Ureter (tissue), 1 donor: Measurements from ENCODE around the gene CD8B. TPM values are rescaled to one million over a fixed set of nuclear protein-coding genes. Genes with fewer than 3 reads are reported as not detected.
"Not testable (repeated sequence)": the region's sequence is repeated elsewhere in the genome, so short reads cannot be mapped to it uniquely, and the experiment has no call there.

Source experiments
- DNase-seq: peaks from one replicate; pipeline ENCODE4 v3.0.0-alpha.2; 2020; ENCODE audit warnings: low spot score
- total RNA-seq: library from RNA; stranded (reverse); gene quantifications from one replicate; pipeline ENCODE4 v1.2.4, GENCODE V29; 2023
- donor health status: DM: yes; HTN: yes; CAD: no.

Gene CD8B
- total RNA-seq = 3.5 TPM

DNA sequence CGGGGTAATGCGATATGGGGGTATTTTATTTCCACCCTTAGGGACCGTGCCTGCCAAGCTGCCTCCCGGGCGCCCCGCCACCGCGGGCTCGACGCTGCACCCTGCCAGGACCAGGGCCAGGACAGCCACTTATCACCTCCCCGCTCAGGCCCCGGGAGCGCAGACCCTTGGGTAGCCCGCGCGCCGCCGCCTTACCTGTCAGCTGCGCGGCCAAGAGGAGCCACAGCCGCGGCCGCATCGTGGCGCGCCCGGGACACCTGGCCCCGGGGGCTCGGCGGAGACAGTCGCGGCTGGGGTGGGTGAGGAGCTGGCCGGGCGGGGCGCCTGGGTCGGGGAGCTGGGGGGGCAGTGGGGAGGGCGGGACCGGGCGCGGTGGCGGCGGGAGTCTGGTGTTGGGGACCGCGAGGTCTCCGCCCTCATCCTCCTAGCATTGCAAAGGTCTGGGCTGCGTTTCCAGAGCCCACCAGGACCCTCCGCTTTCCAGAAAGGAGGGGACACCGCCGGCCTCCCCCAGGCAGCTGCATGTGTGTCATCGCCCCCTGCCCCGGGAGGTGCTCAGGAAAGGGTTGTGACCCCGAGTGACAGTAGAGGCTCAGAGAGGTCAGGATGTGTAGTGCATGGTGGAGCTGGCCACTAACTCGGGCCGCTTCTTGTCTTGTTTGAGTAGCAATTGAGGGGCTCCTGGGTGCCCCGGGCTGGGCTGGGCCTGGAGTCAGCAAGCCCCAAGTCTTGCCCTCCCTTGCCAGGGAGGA lies at the start of gene CD8B:
TSS of gene CD8B (minus strand) at position 259 of the 752 bp plus-strand sequence. CDS start at position 238, 21 bp downstream.
- not testable (repeated sequence) for DNase-seq

DNA sequence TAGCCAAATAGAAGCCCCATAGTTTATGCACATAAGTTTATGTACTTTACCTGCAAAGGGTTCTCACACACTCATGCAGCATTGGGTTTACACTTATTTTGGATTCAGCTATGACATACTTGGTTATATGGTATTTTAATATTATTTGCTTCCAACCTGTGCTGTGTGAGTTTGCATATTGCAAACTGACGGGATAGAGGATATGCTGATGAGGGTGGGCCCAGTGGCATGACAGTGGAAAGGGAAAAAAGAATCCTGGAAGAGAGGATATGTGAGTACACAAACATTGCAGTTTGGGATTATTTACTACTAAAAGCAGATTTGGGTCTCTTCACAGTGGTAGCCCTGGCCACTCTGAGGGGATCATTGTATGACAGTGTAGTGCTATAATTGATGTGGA lies 44.2 kb upstream of the CD8B start:
- DNase-seq = not testable (repeated sequence)

DNA sequence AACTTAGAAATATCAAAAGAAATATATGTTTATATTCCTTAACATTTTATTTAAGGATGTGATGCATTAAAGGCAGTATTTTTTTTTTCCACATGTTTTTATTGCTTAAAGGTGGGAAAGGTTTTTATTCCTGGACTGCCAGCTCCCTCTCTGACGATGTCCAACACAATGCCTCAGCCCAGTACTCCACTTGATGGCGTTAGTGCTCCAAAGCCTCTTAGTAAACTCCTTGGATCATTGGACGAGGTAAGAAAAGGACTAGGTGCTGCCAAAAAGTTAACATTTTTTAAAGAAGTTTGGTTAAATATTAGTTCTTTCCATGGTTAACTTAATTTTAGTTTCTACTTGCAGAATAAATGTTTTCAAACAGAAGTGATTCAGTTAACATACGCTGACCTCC lies 39.0 kb upstream of the CD8B start:
- not testable (repeated sequence) for DNase-seq

DNA sequence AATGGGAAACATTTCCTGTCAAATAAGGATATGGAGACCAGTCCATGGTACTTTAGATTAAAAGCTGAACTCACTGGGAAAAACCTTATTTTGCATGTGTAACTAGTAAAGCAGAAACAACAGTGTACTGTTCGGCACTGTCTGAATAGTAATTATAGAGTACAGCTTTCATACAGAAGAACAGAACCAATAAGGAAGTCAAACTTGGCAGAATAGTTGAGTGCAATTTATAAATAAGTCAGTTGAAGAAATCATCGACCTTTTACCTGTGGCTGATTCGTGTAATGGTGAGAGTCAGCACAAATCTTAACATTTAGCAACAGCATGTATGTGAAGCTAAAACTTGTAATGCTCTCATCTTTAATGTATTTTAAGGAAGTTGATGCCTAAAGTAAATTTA lies 24.3 kb upstream of the CD8B start:
- not testable (repeated sequence) for DNase-seq

DNA sequence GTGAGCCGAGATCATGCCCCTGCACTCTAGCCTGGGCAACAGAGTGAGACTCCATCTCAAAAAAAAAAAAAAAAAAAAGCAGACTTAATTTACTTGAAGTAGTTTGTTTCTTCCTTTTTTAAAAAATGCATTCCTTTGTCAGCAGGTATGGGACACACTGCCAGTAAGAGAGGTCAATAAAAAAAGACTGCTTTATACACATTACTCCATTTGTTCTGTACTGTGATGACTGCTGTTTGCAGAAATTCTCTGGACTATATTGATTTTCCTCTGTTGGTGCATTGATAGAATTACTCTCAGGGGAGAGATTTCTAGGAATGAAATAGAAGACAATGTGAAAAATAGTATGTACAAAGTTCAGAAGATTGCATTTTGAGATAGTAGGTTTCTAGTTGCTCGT lies 21.2 kb upstream of the CD8B start:
- not testable (repeated sequence) for DNase-seq

DNA sequence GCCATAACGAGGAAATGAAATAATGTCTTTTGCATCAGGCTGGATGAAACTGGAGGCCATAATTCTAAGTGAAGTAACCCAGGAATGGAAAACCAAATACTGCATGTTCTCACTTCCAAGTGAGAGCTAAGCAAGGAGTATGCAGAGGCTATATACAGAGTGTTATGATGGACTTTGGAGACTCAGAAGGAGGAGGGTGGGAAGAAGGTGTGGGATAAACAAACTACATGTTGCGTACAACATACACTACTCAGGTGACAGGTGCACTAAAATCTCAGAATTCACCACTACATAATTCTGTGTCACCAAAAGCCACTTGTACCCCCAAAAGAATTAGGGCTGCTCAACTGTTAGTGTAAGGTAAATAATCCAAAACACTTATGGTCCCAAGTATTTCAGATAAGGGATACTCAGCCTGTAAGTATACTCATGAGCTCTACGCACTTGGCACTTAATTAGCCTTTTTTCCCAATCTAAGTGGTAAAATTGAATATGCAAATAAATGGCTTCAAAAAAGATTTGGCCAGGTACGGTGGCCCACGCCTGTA lies 20.5 kb upstream of the CD8B start:
- DNase-seq = not testable (repeated sequence)

DNA sequence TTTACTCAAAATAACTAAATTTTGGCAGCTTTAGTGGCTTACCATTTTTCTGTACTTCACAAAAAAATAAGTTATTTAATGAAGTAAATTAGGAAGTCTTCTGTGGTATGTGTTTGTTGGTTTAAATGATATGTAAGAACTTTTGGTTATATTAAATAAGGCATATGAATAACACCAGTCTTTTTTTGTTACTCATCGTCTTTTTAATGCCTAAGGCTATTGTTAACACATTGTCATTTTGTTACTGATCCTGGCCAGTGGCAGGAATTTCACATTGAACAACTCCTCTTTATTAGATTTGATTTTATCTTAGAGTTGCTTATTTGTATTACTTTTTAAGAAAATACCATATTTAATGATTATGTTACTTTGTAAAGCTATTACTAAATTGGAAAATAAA lies 17.3 kb upstream of the CD8B start:
- not testable (repeated sequence) for DNase-seq

DNA sequence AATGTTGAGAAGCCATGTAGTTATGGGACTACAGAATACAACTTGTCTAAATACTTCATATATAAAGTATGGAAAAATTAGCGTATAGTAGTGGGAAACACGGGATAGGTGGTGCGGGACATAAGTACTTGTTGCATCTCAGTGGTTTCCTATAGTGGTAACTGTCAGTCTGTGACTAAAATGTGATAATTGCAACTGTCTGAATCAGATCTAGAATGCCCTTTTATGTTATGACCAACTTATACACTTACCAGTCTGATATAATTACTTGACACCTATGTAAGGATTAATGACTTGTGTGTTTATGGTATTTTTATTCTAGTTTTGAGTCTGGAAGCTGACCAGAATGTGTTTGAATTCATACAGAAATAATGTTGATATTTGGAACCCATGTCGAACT lies 9.3 kb upstream of the CD8B start:
- DNase-seq = not testable (repeated sequence)

DNA sequence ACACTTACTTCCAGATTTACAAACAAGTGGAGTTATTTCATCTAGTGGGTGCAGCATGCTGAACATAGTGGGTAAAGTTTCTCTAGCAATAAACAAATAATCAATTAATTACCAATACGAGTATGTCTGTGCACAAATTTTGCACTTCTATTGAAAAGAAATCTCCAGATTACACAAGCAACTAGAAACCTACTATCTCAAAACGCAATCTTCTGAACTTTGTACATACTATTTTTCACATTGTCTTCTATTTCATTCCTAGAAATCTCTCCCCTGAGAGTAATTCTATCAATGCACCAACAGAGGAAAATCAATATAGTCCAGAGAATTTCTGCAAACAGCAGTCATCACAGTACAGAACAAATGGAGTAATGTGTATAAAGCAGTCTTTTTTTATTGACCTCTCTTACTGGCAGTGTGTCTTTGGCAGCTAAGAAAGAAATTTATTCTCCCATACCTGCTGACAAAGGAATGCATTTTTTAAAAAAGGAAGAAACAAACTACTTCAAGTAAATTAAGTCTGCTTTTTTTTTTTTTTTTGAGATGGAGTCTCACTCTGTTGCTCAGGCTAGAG lies 7.3 kb upstream of the CD8B start:
- not testable (repeated sequence) for DNase-seq

DNA sequence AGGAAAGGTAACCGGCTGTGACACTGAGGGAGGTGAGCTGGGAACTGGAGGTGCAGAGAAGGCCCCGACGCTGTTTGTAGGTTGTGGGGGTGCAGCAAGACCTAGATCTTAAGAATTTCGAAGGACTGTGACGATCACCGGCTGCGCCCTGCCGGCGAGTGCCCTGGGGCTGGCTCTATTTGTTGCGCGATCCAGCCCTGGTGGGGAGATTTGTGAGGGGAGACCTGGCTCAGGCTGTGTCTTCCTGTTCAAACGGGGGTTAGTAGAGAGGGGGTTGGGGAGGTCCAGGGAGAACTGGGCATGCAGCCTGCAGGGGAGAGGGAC lies 656 bp upstream of the CD8B start:
- not testable (repeated sequence) for DNase-seq

DNA sequence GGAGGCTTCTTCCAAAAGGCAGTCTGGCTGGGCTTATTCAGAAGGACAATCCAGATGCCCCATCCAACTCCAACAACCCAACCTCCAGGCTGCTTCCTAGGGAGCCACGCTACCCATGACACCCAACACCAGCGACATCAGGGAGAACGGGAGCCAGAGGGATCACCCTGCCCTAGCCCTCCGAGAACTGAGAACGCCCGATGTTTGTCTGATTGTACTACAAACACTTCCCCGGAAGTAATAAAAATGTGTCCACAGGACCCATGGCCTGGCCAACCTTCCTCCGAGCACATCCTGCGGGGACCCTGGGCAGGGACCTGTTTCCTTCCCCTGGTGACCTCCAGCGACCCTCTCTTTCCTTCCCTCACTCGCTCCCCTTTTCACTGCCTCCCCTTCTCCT lies 511 bp downstream of the CD8B start:
- not testable (repeated sequence) for DNase-seq

DNA sequence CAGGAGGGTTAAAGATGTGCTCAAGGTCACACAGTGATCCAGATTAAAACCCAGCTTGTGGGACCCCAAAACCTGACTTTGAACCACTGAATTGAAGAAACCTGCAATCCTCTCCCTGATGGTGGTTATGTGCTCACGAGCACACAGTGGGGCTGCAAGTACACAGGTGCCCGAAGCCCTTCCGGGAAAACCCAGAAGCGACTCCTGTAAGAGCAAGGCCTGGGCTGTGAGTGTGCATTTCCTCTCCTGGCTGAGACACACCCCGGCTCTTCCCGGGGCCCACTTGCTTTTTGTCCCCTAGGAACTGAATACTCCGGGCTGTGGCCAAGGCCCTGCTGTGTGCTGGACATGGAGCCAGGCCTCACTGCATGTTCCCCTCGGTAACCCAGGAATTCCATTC lies 1.1 kb downstream of the CD8B start:
- DNase-seq = not testable (repeated sequence)

DNA sequence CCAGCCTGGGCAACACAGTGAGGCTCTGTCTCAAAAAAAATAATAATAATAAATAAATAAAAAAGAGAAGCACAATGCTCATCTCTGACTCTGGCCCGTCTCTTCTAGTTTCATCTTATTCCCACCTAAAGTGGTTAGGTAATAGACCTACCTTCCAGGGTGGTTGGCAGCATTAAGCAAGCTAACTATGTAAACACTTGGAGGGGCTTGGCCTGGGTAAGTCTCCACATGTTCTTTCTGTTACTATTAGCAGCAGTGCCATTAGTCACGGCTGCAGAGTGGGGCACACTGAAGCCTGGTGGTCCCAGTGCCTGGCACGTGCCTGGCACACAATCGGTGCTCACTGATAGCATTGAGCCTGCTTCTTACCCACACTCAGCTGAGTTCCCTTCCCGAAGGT lies 4.0 kb downstream of the CD8B start:
- DNase-seq = not testable (repeated sequence)

DNA sequence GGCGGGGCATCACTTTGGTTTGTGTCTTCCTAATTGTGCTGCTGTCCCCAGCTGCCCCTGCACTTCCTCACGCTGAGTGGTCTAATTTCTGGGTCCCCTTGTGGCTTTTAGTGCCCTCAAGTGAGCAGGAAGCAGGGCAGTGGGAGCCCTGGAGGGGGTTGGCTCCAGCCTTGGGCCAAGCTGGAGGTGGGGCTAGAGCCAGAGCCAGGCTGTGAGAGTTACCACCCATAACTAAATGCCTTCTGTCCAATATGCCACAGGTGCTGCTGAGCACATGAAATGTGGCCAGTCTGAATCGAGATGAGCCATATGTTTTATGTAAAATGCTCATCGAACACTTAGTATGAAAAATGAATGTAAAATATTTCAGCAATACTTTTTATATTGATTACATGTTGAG lies 5.2 kb downstream of the CD8B start:
- not testable (repeated sequence) for DNase-seq

DNA sequence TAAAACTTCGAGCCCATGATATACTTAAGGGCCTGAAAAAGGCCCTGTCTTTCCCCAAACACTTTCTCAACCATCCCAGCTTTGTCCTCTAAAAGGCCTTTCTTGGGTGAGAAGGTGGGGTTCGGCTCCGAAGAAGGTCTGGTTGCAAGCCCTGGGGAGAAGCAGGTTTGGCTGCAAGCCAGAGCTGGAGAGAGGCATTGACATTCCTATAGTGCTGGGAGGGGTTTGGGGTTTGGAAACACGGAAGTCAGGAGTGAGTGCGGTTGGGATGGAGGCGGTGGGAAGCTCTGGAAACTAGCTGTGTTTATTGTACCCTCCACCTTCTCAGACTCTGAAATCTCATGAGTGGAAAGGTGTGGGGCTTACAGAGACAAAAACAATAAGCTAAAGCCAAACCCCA lies 5.7 kb downstream of the CD8B start:
- DNase-seq = not testable (repeated sequence)

DNA sequence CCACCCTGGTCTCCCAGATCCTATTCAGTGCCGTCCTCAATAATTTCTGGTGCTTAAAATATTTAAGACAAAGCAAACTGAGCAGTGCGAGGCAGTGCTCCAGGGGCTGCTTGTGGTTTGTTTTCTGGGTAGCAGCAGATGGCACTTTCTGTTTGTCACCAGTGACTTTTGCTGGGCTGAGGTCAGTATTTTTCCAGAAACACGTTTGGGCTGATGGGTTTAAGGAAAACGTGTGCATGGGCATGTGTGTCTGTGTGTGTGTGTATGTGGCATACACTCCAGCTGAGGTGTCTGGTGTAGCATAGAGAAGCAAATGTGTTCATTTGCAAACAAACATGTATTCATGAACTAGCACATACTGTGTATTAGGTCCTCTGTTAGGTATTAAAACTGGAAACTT lies 10.1 kb downstream of the CD8B start:
- DNase-seq = not testable (repeated sequence)

DNA sequence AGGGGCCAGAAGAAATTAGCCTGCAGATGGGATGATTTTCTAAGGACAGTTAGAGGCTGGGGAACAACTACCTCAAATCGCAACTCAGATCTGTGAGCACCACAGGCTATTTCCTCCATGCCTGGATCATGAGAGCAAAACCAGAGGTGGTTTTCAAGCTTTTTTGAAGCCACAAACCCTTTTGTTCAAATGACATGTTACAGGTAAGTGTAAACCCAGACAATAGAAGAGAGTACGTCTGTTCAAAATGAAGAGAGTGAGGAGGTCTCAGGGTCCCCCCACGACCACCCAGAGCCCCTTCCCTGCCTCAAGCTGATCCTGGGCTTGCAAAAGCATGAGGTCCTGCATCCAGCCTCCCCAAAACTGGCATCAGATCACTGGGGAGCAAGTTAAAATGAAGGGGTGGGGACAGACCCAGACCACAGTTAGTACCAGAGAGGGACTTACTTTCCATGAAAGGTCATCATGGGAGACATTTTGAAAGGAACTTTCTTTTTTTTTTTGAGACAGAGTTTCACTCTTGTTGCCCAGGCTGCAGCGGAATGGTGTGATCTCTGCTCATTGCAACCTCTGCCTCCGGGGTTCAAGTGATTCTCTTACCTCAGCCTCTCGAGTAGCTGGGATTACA lies 19.0 kb downstream of the CD8B start:
- DNase-seq = not testable (repeated sequence)

DNA sequence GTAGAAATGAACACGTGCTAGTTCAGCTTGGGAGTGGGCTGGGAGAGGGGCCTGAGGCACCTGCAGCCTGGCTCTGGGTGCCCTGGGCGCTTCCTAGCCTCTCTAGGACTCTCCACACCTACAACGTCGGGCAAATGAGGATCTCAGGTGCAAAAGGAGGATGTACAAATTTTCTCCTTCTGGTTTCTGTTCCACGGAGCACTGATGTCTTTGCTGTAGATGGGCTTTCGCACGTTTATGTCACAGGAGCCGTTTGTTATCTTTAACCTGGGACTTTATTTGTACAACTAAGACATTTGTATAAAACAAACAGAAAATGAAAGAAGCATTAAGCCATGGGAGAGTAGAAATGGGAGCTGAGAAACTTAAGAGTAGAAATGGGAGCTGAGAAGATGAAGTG lies 20.4 kb downstream of the CD8B start:
- not testable (repeated sequence) for DNase-seq

DNA sequence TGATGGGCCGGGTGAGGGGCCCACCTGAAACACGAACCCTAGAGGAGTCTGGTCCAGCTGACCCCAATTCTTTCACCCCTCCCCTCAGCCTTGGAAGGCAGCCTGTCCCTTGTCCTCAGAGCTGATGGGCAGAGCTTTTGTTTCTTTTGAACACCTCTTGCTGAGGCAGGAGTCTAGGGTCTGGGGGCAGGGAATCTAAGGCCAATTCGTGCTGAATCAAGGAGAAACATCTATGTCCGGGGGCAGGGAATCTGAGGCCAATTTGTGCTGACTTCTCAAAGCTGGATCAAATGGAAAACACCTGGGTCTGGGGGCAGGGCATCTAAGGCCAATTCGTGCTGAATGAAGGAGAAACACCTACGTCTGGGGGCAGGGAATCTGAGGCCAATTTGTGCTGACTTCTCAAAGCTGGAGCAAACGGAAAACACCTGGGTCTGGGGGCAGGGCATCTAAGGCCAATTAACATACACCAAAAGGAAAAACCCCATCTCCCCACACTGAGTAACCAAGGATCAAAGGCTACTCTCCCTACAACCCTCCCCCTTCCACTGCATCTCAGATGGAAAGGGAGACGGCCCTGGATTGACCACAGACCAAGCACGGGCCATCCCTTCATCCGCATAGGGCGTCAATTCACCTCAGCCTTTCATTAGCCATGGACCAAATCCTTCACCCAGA lies 21.7 kb downstream of the CD8B start:
- not testable (repeated sequence) for DNase-seq

DNA sequence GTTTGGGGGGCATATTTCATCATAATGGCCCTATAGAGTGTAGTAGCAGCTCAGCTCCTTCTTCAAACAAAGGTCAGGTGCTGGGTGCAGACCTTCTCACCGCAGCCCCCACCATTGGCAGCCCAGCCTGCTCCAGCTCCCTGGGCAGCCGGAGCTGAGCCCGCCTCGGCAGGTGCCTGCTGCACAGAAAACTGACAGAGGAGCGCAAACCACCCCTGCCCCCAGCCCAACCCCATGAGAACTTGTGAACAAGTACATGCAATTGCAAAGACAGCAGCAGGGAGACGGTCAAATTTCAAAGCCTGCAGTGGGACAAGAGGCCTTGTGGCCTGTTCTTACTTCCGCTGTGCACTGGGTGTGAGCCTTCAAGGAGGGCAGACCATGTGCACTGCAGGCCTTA lies 22.2 kb downstream of the CD8B start:
- DNase-seq = not testable (repeated sequence)

DNA sequence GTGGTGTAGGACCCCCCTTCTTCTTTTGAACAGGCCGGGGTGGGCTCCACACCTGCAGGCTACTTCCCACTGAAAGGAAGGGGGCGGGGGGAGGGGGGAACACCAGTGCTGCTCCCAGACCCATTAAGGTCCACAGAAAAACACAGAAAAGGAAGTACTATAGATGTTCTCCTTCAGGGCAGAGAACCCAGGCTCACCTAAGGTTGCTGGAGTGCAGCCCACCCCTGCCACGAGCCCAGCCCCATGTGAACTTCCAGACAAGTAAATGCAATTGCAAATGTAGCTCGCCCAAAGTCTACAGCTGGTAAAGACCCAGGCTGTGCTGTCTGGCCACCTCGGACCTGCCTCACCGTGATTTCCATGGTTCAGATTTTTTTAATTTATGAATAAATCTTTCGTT lies 24.0 kb downstream of the CD8B start:
- not testable (repeated sequence) for DNase-seq
